Body of pancreas (tissue), 4 donors: ENCODE results near the gene CARD16.
"Not testable (repeated sequence)": the region's sequence is repeated elsewhere in the genome, so short reads cannot be mapped to it uniquely, and the experiment has no call there.

Source experiments
- CTCF ChIP-seq, 7 experiments: fragments of 450-650 bp in 4 of 7; fragments of 200-600 bp in 3 of 7; sonication (generic) in 3 of 7; IDR thresholded peaks; one replicate each; pipeline ENCODE4 v1.5.1; 2016 to 2019; ENCODE audit warnings: antibody characterized with exemption in 7 of 7
- POLR2A ChIP-seq, 3 donors: fragments of 450-650 bp; IDR thresholded peaks; one replicate each; pipeline ENCODE4 v1.6.1; 2016; ENCODE audit warnings: antibody characterized with exemption in 3 of 3, mild to moderate bottlenecking in 2 of 3

GRCh38 chr11:105072080-105072479, 26.9 kb upstream of the CARD16 start:
- not testable (repeated sequence) for TF ChIP-seq POLR2A, CTCF (IDR thresholded peaks at IDR 0.05)
